GM12878 (cell line): Measurements from ENCODE around the gene DNHD1. TPM values are rescaled to one million over a fixed set of nuclear protein-coding genes. Genes with fewer than 3 reads are reported as not detected.

Experiments used
- ATAC-seq: fragments of 200-7000 bp; cut with Tn5 transposase; 3 replicates; pipeline ENCODE4 v1.9.1; 2020; ENCODE audit warnings: mild to moderate bottlenecking, moderate library complexity
- BruUV-seq: library from RNA; stranded (reverse); fragments of 400-500 nt; replicated peaks from 2 replicates; lab custom pipeline; 2021; lab: Mats Ljungman, UMichigan
- CTCF ChIA-PET: fragments of 300-600 bp; sonication (Branson Sonifier 250); formaldehyde crosslinking; extraction: SDS; loops from one replicate; lab custom pipeline; 2021; ENCODE audit warnings: inconsistent platforms; lab: Yijun Ruan, JAX
- POLR2A ChIA-PET: fragments of 350-600 bp; formaldehyde crosslinking; extraction: SDS; loops from one replicate; lab custom pipeline; 2021; ENCODE audit warnings: inconsistent platforms; lab: Charles Lee
- RAD21 ChIA-PET: fragments of 300-600 bp; sonication (Branson Sonifier 250); formaldehyde crosslinking; loops from one replicate; lab custom pipeline; 2023; ENCODE audit warnings: antibody characterized with exemption; ENCODE audit not compliant: unreplicated experiment; lab: Charles Lee
- SMC1A ChIA-PET: fragments of 300-600 bp; sonication (Branson Sonifier 250); formaldehyde crosslinking; loops from one replicate; lab custom pipeline; 2023; ENCODE audit not compliant: unreplicated experiment, uncharacterized antibody; lab: Charles Lee
- DNase-seq: peaks from one replicate; pipeline ENCODE4 v3.0.0-alpha.2; 2011; ENCODE audit warnings: low read depth, low spot score
- FAIRE-seq: peaks from 3 replicates; lab custom pipeline; 2011; peaks lifted over from hg19 to GRCh38; lab: Jason Lieb, UNC
- H2AFZ ChIP-seq: 2 replicates; pipeline ENCODE4 v1.6.0; 2011; ENCODE audit warnings: low read depth, low read length, control low read depth; ENCODE audit not compliant: control insufficient read depth
- H3K27ac ChIP-seq: 2 replicates; pipeline ENCODE4 v1.5.1; 2011; ENCODE audit warnings: control low read depth; ENCODE audit not compliant: control insufficient read depth, insufficient read depth
- H3K27me3 ChIP-seq, 2 experiments: replicated peaks in 1 of 2; 2 replicates each; pipeline versions ENCODE4 v1.6.0 to v1.6.1; 2011; ENCODE audit warnings: low read length in 1 of 2; ENCODE audit not compliant: control insufficient read depth in 2 of 2, insufficient read depth in 2 of 2
- H3K36me3 ChIP-seq, 2 experiments: 2 replicates each; pipeline ENCODE4 v1.5.1; 2011; ENCODE audit warnings: low read length in 1 of 2; ENCODE audit not compliant: control insufficient read depth in 2 of 2, insufficient read depth in 2 of 2
- H3K4me1 ChIP-seq: 2 replicates; pipeline ENCODE4 v1.6.1; 2011; ENCODE audit warnings: mild to moderate bottlenecking, low read length, moderate library complexity, mixed read lengths; ENCODE audit not compliant: control insufficient read depth, insufficient read depth
- H3K4me2 ChIP-seq: 2 replicates; pipeline ENCODE4 v1.6.0; 2011; ENCODE audit warnings: control low read depth; ENCODE audit not compliant: control insufficient read depth, insufficient read depth
- H3K4me3 ChIP-seq: fragments of 200-600 bp; sonication (generic); 2 replicates; pipeline ENCODE4 v1.5.1; 2016
- H3K79me2 ChIP-seq: 2 replicates; pipeline ENCODE4 v1.6.0; 2011; ENCODE audit warnings: low read length; ENCODE audit not compliant: control insufficient read depth, insufficient read depth
- H3K9ac ChIP-seq: 2 replicates; pipeline ENCODE4 v1.8.0; 2011; ENCODE audit warnings: low read length, control low read depth, mixed read lengths; ENCODE audit not compliant: control insufficient read depth, insufficient read depth
- H3K9me3 ChIP-seq: replicated peaks from 3 replicates; pipeline ENCODE4 v1.5.1; 2011; ENCODE audit warnings: mild to moderate bottlenecking, low read length; ENCODE audit not compliant: control insufficient read depth, insufficient read depth
- H4K20me1 ChIP-seq: 2 replicates; pipeline ENCODE4 v1.6.0; 2011; ENCODE audit not compliant: control insufficient read depth, insufficient read depth
- CBFB ChIP-seq: IDR thresholded peaks from 2 replicates; pipeline ENCODE4 v1.6.1; 2016; ENCODE audit warnings: antibody characterized with exemption, low read depth
- E4F1 ChIP-seq: fragments of 450-650 bp; IDR thresholded peaks from 2 replicates; pipeline ENCODE4 v1.6.1; 2018; ENCODE audit warnings: borderline replicate concordance, mild to moderate bottlenecking; ENCODE audit not compliant: partially characterized antibody
- GABPA ChIP-seq: IDR thresholded peaks from 2 replicates; pipeline ENCODE4 v1.6.1; 2014; ENCODE audit warnings: antibody characterized with exemption, low read depth, mild to moderate bottlenecking, inconsistent platforms
- LARP7 ChIP-seq: fragments of 450-650 bp; IDR thresholded peaks from 2 replicates; pipeline ENCODE4 v1.6.1; 2017; ENCODE audit warnings: mild to moderate bottlenecking
- NBN ChIP-seq: fragments of 450-650 bp; IDR thresholded peaks from 2 replicates; pipeline ENCODE4 v1.6.1; 2016
- RAD51 ChIP-seq: fragments of 450-650 bp; IDR thresholded peaks from 2 replicates; pipeline ENCODE4 v1.6.1; 2016; ENCODE audit warnings: moderate library complexity, mild to moderate bottlenecking, inconsistent platforms
- RCOR1 ChIP-seq: conservative IDR thresholded peaks from 2 replicates; pipeline ENCODE4 v1.6.1; 2012; ENCODE audit warnings: low read depth, low read length, improper control_type of control experiment
- REST ChIP-seq: IDR thresholded peaks from 2 replicates; pipeline ENCODE4 v1.6.1; 2012; ENCODE audit warnings: mild to moderate bottlenecking, low read depth, low read length
- WGBS: methylation state at CpG from one replicate; pipeline ENCODE4 v1.1.6; 2016; ENCODE audit warnings: low lambda C conversion rate; ENCODE audit not compliant: insufficient replicate concordance, insufficient coverage; ENCODE audit errors: missing lambda C conversion rate; 5-methylcytosine and 5-hydroxymethylcytosine counted together
- in situ Hi-C: fragments of 300-500 bp; cut with MboI; formaldehyde crosslinking; loops from 9 replicates; pipeline ENCODE4 v1.14.3; 2018; ENCODE audit warnings: mixed read lengths
- intact Hi-C: fragments of 100-400 bp; cut with micrococcal nuclease; formaldehyde crosslinking; loops from one replicate; pipeline ENCODE4 v1.14.2; 2022; ENCODE audit not compliant: unreplicated experiment
- polyA plus RNA-seq, 11 experiments: library from polyadenylated mRNA; depleted of rRNA in 4 of 11; unstranded in 6 of 11; stranded (reverse) in 5 of 11; fragments of >200 nt; fragmentation: Nextera tagmentation in 4 of 11; fragmentation: Illumina TruSeq in 1 of 11; extraction: Ambion mirVana in 4 of 11; extraction: Trizol in 1 of 11; gene quantifications; 1 replicate in 1 of 11; 2 replicates in 10 of 11; pipeline versions ENCODE4 v1.2.1 to v1.2.3, GENCODE V29; 2011 to 2016; ENCODE audit warnings: inconsistent platforms in 2 of 11, missing spikeins in 2 of 11, low read depth in 1 of 11
- total RNA-seq, 4 experiments: library from RNA; depleted of rRNA in 3 of 4; stranded (reverse); fragments of >200 nt in 3 of 4; fragmentation: Illumina TruSeq in 1 of 4; extraction: Trizol in 1 of 4; gene quantifications; 2 replicates each; pipeline versions ENCODE4 v1.2.1 to v1.2.3, GENCODE V29; 2013 to 2021
- TF ChIP-seq, protein P1 (sequence below), 3 experiments: IDR thresholded peaks in 2 of 3; conservative IDR thresholded peaks in 1 of 3; 2 replicates each; pipeline ENCODE4 v1.5.1; 2011; ENCODE audit warnings: low read depth in 3 of 3, low read length in 3 of 3, mild to moderate bottlenecking in 3 of 3, control low read depth in 2 of 3, moderate library complexity in 2 of 3, inconsistent platforms in 1 of 3, mixed read lengths in 1 of 3; ENCODE audit not compliant: control insufficient read depth in 2 of 3, insufficient read depth in 1 of 3; ENCODE audit errors: extremely low read depth in 1 of 3

The DNHD1 gene
- total and polyA plus RNA-seq, 10 of the 15 experiments (the other 5 are each of a cell fraction or from before 2014, with no cell fraction given): 0.99 to 16.9 (median 8.6) TPM

GRCh38 chr11:6516865-6517264 lies 19.8 kb downstream of the DNHD1 start (continued):
- TF ChIP-seq E4F1 (no peak), GABPA (no peak)

DNA sequence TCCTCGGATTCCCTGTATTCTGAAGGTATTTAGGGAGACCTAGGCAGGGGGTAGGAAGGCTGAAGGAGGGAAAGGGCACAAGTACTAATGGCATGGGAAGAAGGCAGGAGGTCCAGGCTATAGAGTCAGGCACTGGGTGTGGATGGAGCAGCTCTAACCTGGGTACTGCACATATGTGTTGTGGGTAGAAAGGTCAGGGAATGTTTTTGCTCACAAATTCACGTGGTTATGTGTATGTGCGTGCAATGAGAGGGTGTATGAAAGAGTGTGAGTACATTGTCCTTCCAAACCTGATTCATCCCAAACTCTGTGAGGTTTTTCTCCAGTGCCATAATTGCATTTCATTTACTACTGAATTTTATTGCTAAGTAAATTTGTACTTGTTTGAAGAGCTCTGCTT lies 23.2 kb downstream of the DNHD1 start:
- SMC1A ChIA-PET: interaction anchor here (1.5 kb wide), 1 partner anchor 99 kb away, joined by 3 read pairs; the partner anchor contains the start of gene TPP1
- RAD21 ChIA-PET: interaction anchor here (1.2 kb wide), 1 partner anchor 141 kb away, joined by 7 read pairs; no protein-coding TSS in a partner anchor
- BruUV-seq: no TSS peak
- no peak overlapping the region for H3K27ac ChIP-seq
- FAIRE-seq: no peak
- CTCF ChIA-PET: interaction anchor here (0.7 to 3.1 kb wide), 4 partner anchors 11 to 235 kb away, joined by 3 to 10 read pairs (median 6); no protein-coding TSS in a partner anchor
- no peak overlapping the region for H3K4me3 ChIP-seq
- 93% methylated on average over 3 of the region's 3 CpGs for WGBS
- POLR2A ChIA-PET: interaction anchor here (0.6 kb wide), 1 partner anchor 165 kb away, joined by 6 read pairs; no protein-coding TSS in a partner anchor
- no peaks in the 10 kb centered on the region; the same call in 2 of the 3 replicates for H3K9me3 ChIP-seq
- no peaks in the 10 kb centered on the region for H3K27me3 ChIP-seq
- no peaks in the 10 kb centered on the region for H4K20me1 ChIP-seq
- intact Hi-C loops: no loop called here
- H3K9ac ChIP-seq: no peak overlapping the region
- H3K4me2 ChIP-seq: no peak overlapping the region
- no peak for TF ChIP-seq REST
- TF ChIP-seq RCOR1: no peak
- TF ChIP-seq RAD51: no peak
- TF ChIP-seq CBFB: no peak
- no peak for TF ChIP-seq LARP7
- TF ChIP-seq, protein P1, sequence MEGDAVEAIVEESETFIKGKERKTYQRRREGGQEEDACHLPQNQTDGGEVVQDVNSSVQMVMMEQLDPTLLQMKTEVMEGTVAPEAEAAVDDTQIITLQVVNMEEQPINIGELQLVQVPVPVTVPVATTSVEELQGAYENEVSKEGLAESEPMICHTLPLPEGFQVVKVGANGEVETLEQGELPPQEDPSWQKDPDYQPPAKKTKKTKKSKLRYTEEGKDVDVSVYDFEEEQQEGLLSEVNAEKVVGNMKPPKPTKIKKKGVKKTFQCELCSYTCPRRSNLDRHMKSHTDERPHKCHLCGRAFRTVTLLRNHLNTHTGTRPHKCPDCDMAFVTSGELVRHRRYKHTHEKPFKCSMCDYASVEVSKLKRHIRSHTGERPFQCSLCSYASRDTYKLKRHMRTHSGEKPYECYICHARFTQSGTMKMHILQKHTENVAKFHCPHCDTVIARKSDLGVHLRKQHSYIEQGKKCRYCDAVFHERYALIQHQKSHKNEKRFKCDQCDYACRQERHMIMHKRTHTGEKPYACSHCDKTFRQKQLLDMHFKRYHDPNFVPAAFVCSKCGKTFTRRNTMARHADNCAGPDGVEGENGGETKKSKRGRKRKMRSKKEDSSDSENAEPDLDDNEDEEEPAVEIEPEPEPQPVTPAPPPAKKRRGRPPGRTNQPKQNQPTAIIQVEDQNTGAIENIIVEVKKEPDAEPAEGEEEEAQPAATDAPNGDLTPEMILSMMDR (IDR thresholded peaks at IDR 0.05 in 2 of 3, conservative IDR thresholded peaks at IDR 0.05 in 1 of 3; ENCODE audit: control insufficient read depth in 2 of 3, extremely low read depth in 1 of 3, insufficient read depth in 1 of 3, low read depth in 3 of 3, low read length in 3 of 3): no peak
- TF ChIP-seq NBN: no peak
- ATAC-seq: no peak
- H2AFZ ChIP-seq: no peak overlapping the region
- no peak for DNase-seq
- in situ Hi-C loops: no loop called here
- H3K36me3 ChIP-seq: peaks cover 0 to 6% of the 10 kb centered on the region in 2 experiments; a peak in 1 of 4 replicates
- no peaks in the 10 kb centered on the region for H3K79me2 ChIP-seq
- no peaks in the 10 kb centered on the region for H3K4me1 ChIP-seq
